Measurements from ENCODE around the gene LRMDA.

LRMDA gene

DNA sequence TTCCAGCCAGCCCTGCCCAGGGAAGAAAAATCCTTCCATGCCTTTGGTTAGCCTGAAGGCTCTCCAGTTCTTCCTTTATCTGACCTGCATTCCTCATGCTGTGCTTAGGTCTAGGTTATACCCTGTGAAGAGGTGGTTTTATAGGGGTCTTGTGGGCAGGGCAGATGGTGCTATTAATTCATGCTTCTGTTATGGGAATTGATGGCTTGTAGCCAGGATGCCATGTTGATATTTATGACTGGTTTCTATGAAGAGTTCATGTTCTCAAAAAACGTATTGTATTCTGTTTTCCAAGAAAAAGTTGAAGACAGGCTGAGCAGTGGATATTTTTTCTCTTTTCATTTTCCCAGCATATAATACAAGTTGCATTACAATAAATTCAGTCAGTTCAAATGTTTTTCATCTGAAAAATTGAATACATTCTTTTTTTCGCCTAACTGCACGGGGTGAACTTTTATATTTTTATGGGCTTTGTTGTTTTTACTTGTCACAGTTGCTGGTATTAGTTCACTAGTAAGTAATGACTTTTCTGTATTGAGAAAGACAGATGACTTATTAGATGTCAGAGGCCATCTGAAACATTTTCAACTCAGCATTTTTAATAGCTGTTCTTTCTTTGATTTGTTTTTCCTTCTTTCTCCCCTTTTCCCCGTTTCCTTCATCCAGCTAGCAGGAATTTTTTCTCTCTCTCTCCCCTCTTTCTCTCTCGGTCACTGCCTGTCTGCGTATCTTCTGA lies 322.8 kb downstream of the LRMDA start:
- Histone ChIP-seq H3K27me3 (ENCODE audit: control insufficient read depth, insufficient read depth, low read length) (no peaks in the 10 kb centered on the region), H3K4me3 (ENCODE audit: low read depth, low read length) (no peak overlapping the region), H3K4me2 (ENCODE audit: low read length) (no peak overlapping the region)

DNA sequence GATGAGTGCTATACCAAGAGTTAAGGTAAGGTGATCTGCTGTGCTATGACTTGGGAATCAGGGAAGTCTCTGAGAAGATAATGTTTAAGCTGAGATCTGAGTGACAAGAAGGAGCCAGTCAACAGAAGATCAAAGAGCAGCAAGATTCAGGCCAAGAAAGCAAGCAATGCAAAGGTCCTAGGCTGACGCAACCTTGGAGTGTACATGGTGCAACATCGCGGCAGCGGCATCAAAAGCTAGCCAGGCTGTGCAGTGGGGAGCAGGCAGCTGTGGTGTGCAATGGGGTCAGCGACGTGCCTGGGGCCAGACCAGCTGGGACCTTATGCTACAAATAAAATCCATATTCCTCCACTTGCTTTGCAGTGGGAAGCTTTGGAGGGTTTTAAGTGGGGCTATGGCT lies 324.1 kb downstream of the LRMDA start:
- Histone ChIP-seq H3K4me2 (ENCODE audit: low read length) (no peak overlapping the region), H3K36me3 (ENCODE audit: control insufficient read depth, insufficient read depth, low read length) (no peaks in the 10 kb centered on the region), H3K27ac (no peak overlapping the region), H3K27me3 (ENCODE audit: control insufficient read depth, insufficient read depth, low read length) (no peaks in the 10 kb centered on the region), H3K9ac (no peak overlapping the region), H3K9me3 (ENCODE audit: control insufficient read depth, low read length) (no peaks in the 10 kb centered on the region), H2AFZ (no peak overlapping the region), H3K4me3 (ENCODE audit: low read depth, low read length) (no peak overlapping the region), H3K79me2 (no peaks in the 10 kb centered on the region), H3K4me1 (no peaks in the 10 kb centered on the region)
- TF ChIP-seq, protein P1, sequence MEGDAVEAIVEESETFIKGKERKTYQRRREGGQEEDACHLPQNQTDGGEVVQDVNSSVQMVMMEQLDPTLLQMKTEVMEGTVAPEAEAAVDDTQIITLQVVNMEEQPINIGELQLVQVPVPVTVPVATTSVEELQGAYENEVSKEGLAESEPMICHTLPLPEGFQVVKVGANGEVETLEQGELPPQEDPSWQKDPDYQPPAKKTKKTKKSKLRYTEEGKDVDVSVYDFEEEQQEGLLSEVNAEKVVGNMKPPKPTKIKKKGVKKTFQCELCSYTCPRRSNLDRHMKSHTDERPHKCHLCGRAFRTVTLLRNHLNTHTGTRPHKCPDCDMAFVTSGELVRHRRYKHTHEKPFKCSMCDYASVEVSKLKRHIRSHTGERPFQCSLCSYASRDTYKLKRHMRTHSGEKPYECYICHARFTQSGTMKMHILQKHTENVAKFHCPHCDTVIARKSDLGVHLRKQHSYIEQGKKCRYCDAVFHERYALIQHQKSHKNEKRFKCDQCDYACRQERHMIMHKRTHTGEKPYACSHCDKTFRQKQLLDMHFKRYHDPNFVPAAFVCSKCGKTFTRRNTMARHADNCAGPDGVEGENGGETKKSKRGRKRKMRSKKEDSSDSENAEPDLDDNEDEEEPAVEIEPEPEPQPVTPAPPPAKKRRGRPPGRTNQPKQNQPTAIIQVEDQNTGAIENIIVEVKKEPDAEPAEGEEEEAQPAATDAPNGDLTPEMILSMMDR (IDR thresholded peaks at IDR 0.05): no peak

More for the DNA sequence above, 322.8 kb downstream of the LRMDA start:
- no peak overlapping the region for H3K9ac ChIP-seq
- no peak overlapping the region for H3K27ac ChIP-seq
- H3K36me3 ChIP-seq (ENCODE audit: control insufficient read depth, insufficient read depth, low read length): no peaks in the 10 kb centered on the region
- TF ChIP-seq, protein P1 (IDR thresholded peaks at IDR 0.05): no peak
- H3K4me1 ChIP-seq: no peaks in the 10 kb centered on the region
- no peaks in the 10 kb centered on the region for H3K79me2 ChIP-seq
- no peak overlapping the region for H2AFZ ChIP-seq
- no peaks in the 10 kb centered on the region for H3K9me3 ChIP-seq (ENCODE audit: control insufficient read depth, low read length)

DNA sequence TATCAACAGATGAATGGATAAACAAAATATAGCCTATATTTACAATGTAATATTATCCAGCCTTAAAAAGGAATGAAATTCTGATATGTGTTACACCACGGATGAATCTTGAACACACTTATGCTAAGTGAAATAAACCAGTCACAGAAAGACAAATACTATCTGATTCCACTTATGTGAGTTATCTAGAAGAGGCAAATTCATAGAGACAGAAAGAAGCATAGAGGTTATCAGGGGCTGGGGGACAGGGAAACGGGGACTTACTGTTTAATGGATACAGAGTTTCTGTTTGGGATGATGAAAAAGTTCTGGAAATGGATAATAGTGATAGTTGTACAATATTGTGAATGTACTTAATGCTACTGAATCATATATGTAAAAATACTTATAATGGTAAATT lies 329.9 kb downstream of the LRMDA start:
- H2AFZ ChIP-seq: no peak overlapping the region
- no peak overlapping the region for H3K4me3 ChIP-seq (ENCODE audit: low read depth, low read length)
- no peak overlapping the region for H3K27ac ChIP-seq
- TF ChIP-seq, protein P1 (IDR thresholded peaks at IDR 0.05): no peak
- H3K4me1 ChIP-seq: no peaks in the 10 kb centered on the region
- H3K9ac ChIP-seq: no peak overlapping the region
- H3K9me3 ChIP-seq (ENCODE audit: control insufficient read depth, low read length): no peaks in the 10 kb centered on the region
- no peaks in the 10 kb centered on the region for H3K27me3 ChIP-seq (ENCODE audit: control insufficient read depth, insufficient read depth, low read length)
- H3K4me2 ChIP-seq (ENCODE audit: low read length): no peak overlapping the region
- no peaks in the 10 kb centered on the region for H3K36me3 ChIP-seq (ENCODE audit: control insufficient read depth, insufficient read depth, low read length)
- H3K79me2 ChIP-seq: no peaks in the 10 kb centered on the region

DNA sequence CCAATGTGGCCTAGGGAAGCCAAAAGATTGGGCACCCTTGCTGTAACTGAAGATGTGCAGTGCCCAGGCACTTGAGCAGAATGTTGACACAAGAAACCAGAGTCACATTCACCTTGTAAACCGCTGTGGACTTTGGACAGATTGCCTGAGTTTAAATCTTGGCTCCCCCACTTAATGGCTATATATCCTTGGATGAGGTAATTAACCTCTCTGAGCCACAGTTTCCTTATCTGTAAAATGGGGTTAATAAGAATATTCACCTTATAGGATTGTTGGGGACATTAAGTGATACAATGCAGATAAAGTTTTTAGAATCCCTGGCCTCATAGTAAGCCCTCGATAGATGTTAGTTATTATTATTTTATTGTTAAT lies 331.0 kb downstream of the LRMDA start:
- H3K4me2 ChIP-seq (ENCODE audit: low read length): no peak overlapping the region
- no peaks in the 10 kb centered on the region for H3K4me1 ChIP-seq
- no peaks in the 10 kb centered on the region for H3K27me3 ChIP-seq (ENCODE audit: control insufficient read depth, insufficient read depth, low read length)
- no peaks in the 10 kb centered on the region for H3K79me2 ChIP-seq
- H2AFZ ChIP-seq: no peak overlapping the region
- H3K9ac ChIP-seq: no peak overlapping the region
- no peaks in the 10 kb centered on the region for H3K36me3 ChIP-seq (ENCODE audit: control insufficient read depth, insufficient read depth, low read length)
- TF ChIP-seq, protein P1 (IDR thresholded peaks at IDR 0.05): no peak
- H3K27ac ChIP-seq: no peak overlapping the region
- H3K9me3 ChIP-seq (ENCODE audit: control insufficient read depth, low read length): no peaks in the 10 kb centered on the region
- H3K4me3 ChIP-seq (ENCODE audit: low read depth, low read length): no peak overlapping the region

DNA sequence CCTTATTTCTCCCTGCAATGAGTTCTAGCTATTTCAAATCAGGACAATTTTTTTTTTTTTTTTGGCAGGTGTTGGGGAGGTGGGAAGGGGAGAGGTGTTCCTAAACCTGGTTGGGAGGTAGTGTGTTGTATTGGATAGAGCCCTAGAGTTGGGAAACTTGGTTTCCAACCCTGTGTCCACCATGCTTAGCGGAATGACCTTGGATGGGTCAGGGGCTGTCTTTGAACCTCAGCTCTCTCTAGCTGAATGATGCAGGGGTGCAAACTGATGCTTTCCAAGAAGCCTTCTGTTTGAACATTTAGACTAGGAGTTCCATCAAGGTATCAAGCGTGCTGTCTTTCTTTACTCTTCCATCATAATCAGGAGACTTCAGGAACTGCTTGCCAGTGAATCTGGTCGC lies 332.2 kb downstream of the LRMDA start:
- H3K27ac ChIP-seq: no peak overlapping the region
- H3K27me3 ChIP-seq (ENCODE audit: control insufficient read depth, insufficient read depth, low read length): no peaks in the 10 kb centered on the region
- no peaks in the 10 kb centered on the region for H3K36me3 ChIP-seq (ENCODE audit: control insufficient read depth, insufficient read depth, low read length)
- H3K9ac ChIP-seq: no peak overlapping the region
- no peaks in the 10 kb centered on the region for H3K4me1 ChIP-seq
- no peak overlapping the region for H3K4me3 ChIP-seq (ENCODE audit: low read depth, low read length)
- no peak overlapping the region for H3K4me2 ChIP-seq (ENCODE audit: low read length)
- no peaks in the 10 kb centered on the region for H3K79me2 ChIP-seq
- TF ChIP-seq, protein P1 (IDR thresholded peaks at IDR 0.05): no peak
- no peaks in the 10 kb centered on the region for H3K9me3 ChIP-seq (ENCODE audit: control insufficient read depth, low read length)
- H2AFZ ChIP-seq: no peak overlapping the region

All from parathyroid adenoma (tissue), 2 donors.